ENCODE results near the gene FLNB. TPM values are rescaled to one million over a fixed set of nuclear protein-coding genes. Genes with fewer than 3 reads are reported as not detected.

The FLNB gene
- total RNA-seq, 2 experiments from 2014 or later, result 39.7 to 42.1 TPM

DNA sequence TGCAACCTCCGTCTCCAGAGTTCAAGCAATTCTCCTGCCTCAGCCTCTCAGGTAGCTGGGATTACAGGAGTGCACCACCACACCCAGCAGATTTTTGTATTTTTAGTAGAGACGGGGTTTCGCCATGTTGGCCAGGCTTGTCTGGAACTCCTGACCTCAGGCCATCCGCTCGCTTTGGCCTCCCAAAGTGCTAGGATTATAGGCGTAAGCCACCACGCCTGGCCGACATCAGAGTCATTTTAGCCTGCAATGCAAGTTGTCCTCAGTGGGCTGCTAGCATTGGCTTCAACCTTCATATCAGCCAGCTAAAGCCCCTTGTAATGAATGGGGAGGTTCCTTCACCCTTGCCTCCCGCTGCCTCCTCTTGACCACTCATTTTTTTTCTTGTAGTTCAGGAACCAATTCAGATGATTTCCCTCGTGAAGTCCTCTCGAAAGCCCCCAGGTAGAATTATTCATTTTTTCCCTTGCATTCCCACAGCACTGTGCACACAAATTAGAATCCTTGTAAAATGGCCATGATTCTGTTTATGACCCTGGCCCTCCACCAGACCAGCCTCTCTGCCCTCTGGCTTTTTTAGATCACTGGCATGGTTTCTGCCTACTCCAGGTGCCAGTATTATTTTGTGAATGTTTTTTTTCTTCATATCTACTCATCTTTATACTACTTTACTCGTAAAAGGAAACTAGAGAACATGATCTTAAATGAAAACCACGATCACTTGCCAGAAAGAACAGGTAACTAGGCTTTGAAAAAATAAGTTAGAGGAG lies 29.1 kb downstream of the FLNB start:
- Mint-ChIP-seq H3K9me3 (no peaks in the 10 kb centered on the region), H3K4me3 (peak overlapping the region; percentile 54), H3K36me3 (ENCODE audit: low read depth) (peaks cover 15% of the 10 kb centered on the region), H3K27me3 (no peaks in the 10 kb centered on the region), H3K4me1 (ENCODE audit: low read depth) (peaks cover 76% of the 10 kb centered on the region), H3K27ac (peak overlapping the region; percentile 77)
- H3K4me3 ChIP-seq (ENCODE audit: low read length), result no peak overlapping the region
- POLR2A ChIA-PET, result interaction anchor here (1.1 kb wide), 1 partner anchor 45 kb away, joined by 3 read pairs; no protein-coding TSS in a partner anchor
- no peak overlapping the region for H3K27ac ChIP-seq (ENCODE audit: low read depth in 1 of 2, low read length in 2 of 2)
- TF ChIP-seq, protein P1, sequence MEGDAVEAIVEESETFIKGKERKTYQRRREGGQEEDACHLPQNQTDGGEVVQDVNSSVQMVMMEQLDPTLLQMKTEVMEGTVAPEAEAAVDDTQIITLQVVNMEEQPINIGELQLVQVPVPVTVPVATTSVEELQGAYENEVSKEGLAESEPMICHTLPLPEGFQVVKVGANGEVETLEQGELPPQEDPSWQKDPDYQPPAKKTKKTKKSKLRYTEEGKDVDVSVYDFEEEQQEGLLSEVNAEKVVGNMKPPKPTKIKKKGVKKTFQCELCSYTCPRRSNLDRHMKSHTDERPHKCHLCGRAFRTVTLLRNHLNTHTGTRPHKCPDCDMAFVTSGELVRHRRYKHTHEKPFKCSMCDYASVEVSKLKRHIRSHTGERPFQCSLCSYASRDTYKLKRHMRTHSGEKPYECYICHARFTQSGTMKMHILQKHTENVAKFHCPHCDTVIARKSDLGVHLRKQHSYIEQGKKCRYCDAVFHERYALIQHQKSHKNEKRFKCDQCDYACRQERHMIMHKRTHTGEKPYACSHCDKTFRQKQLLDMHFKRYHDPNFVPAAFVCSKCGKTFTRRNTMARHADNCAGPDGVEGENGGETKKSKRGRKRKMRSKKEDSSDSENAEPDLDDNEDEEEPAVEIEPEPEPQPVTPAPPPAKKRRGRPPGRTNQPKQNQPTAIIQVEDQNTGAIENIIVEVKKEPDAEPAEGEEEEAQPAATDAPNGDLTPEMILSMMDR (IDR thresholded peaks at IDR 0.05), result no peak
- intact Hi-C loops (cut with DNase I, micrococcal nuclease), result no loop called here
- no peaks in the 10 kb centered on the region for H3K9me3 ChIP-seq (ENCODE audit: control insufficient read depth in 1 of 2, insufficient read depth in 1 of 2, low read length in 2 of 2)
- no peaks in the 10 kb centered on the region for H3K36me3 ChIP-seq (ENCODE audit: insufficient read depth, low read length)
- H3K4me1 ChIP-seq (ENCODE audit: insufficient read depth, low read length), result peaks cover 38% of the 10 kb centered on the region
- no peaks in the 10 kb centered on the region for H3K27me3 ChIP-seq (ENCODE audit: control insufficient read depth in 1 of 2, insufficient read depth in 2 of 2, low read length in 2 of 2)
- CTCF ChIA-PET, result no interaction called here
- ATAC-seq (ENCODE audit: poor library complexity), result no peak
- no peak for DNase-seq

DNA sequence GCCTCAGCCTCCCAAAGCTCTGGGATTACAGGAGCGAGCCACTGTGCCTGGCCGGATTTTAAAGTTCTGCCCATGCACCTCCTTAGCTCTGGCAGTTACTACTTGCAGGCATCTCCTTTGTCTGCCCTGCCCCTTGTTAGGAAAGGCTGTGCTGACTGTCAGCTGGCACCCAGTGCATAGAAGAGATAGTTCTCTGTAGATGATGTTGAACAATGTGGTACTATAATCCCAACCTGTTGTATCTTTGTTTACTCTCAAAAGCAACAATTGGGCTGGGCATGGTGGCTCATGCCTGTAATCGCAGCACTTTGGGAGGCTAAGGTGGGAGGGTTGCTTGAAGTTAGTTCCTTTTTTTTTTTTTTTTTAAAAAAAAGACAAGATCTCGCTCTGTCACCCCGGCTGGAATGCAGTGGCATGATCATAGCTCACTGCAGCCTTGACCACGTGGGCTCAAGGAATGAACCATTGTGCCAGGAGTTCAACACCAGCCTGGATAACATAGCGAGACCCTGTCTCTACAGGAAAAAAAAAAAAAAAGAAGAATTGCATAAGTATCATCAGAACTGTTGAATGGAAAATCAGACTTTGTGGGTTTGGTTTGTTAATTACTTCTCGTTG lies 30.6 kb downstream of the FLNB start:
- intact Hi-C loops (cut with DNase I, micrococcal nuclease), result no loop called here
- H3K4me3 Mint-ChIP-seq, result no peak overlapping the region
- ATAC-seq (ENCODE audit: poor library complexity) (no peak), DNase-seq (no peak)
- Histone ChIP-seq H3K27me3 (ENCODE audit: control insufficient read depth in 1 of 2, insufficient read depth in 2 of 2, low read length in 2 of 2) (no peaks in the 10 kb centered on the region), H3K4me1 (ENCODE audit: insufficient read depth, low read length) (peaks cover 38% of the 10 kb centered on the region), H3K9me3 (ENCODE audit: control insufficient read depth in 1 of 2, insufficient read depth in 1 of 2, low read length in 2 of 2) (no peaks in the 10 kb centered on the region), H3K36me3 (ENCODE audit: insufficient read depth, low read length) (no peaks in the 10 kb centered on the region), H3K4me3 (ENCODE audit: low read length) (no peak overlapping the region), H3K27ac (ENCODE audit: low read depth in 1 of 2, low read length in 2 of 2) (no peak overlapping the region)
- H3K36me3 Mint-ChIP-seq (ENCODE audit: low read depth), result peaks cover 15% of the 10 kb centered on the region
- peaks cover 78% of the 10 kb centered on the region for H3K4me1 Mint-ChIP-seq (ENCODE audit: low read depth)
- TF ChIP-seq, protein P1 (IDR thresholded peaks at IDR 0.05), result no peak
- no peaks in the 10 kb centered on the region for H3K9me3 Mint-ChIP-seq
- CTCF ChIA-PET, result interaction anchor here (0.6 to 0.7 kb wide), 2 partner anchors 178 to 273 kb away, joined by 3 read pairs; no protein-coding TSS in a partner anchor
- POLR2A ChIA-PET, result interaction anchor here (1.1 kb wide), 1 partner anchor 43 kb away, joined by 3 read pairs; no protein-coding TSS in a partner anchor
- H3K27ac Mint-ChIP-seq, result peak overlapping the region; percentile 30
- H3K27me3 Mint-ChIP-seq, result no peaks in the 10 kb centered on the region

DNA sequence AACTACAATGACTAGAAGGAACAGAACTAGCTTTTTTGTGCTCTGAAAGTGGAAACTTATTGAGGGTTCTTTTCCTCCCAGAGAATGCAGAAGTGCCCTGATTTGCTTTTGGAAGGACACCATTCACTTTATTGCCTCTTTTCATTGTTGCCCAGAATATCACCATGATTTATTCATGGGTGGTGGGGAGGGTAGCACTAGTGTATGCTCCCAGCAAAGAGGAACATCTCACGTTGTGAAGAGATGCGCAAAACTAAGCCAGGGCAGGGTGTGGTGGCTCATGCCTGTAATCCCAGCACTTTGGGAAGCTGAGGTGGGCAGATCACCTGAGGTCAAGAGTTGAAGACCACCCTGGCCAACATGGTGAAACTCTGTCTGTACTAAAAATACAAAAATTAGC lies 31.4 kb downstream of the FLNB start:
- ChIA-PET POLR2A (no interaction called here), CTCF (no interaction called here)
- no peak for DNase-seq
- Mint-ChIP-seq H3K4me3 (no peak overlapping the region), H3K27ac (peak overlapping the region; percentile 30), H3K27me3 (no peaks in the 10 kb centered on the region), H3K4me1 (ENCODE audit: low read depth) (peaks cover 75% of the 10 kb centered on the region), H3K36me3 (ENCODE audit: low read depth) (peaks cover 15% of the 10 kb centered on the region), H3K9me3 (no peaks in the 10 kb centered on the region)
- Histone ChIP-seq H3K27ac (ENCODE audit: low read depth in 1 of 2, low read length in 2 of 2) (no peak overlapping the region), H3K4me1 (ENCODE audit: insufficient read depth, low read length) (peaks cover 34% of the 10 kb centered on the region), H3K27me3 (ENCODE audit: control insufficient read depth in 1 of 2, insufficient read depth in 2 of 2, low read length in 2 of 2) (no peaks in the 10 kb centered on the region), H3K4me3 (ENCODE audit: low read length) (no peak overlapping the region), H3K9me3 (ENCODE audit: control insufficient read depth in 1 of 2, insufficient read depth in 1 of 2, low read length in 2 of 2) (no peaks in the 10 kb centered on the region), H3K36me3 (ENCODE audit: insufficient read depth, low read length) (no peaks in the 10 kb centered on the region)
- TF ChIP-seq, protein P1 (IDR thresholded peaks at IDR 0.05), result no peak
- intact Hi-C loops (cut with DNase I, micrococcal nuclease), result no loop called here
- ATAC-seq (ENCODE audit: poor library complexity), result no peak
